Left renal cortex interstitium (tissue), 4 donors: ENCODE results near the gene ADCY5. TPM values are rescaled to one million over a fixed set of nuclear protein-coding genes. Genes with fewer than 3 reads are reported as not detected.
"Not testable (repeated sequence)": the region's sequence is repeated elsewhere in the genome, so short reads cannot be mapped to it uniquely, and the experiment has no call there.

Experiments used
- DNase-seq, 4 donors: peaks; one replicate each; pipeline ENCODE4 v3.0.0-alpha.2; 2013; ENCODE audit warnings: low read depth in 4 of 4, low spot score in 2 of 4, missing footprints in 1 of 4
- polyA plus RNA-seq, 4 donors: library from polyadenylated mRNA; unstranded; fragments of 120-200 nt; gene quantifications; one replicate each; pipeline ENCODE4 v1.2.1, GENCODE V29; 2013; ENCODE audit not compliant: insufficient read length in 4 of 4

Gene ADCY5
- polyA plus RNA-seq = 10 to 100 TPM; 10.4 to 14.7 (median 13.0) TPM

DNA sequence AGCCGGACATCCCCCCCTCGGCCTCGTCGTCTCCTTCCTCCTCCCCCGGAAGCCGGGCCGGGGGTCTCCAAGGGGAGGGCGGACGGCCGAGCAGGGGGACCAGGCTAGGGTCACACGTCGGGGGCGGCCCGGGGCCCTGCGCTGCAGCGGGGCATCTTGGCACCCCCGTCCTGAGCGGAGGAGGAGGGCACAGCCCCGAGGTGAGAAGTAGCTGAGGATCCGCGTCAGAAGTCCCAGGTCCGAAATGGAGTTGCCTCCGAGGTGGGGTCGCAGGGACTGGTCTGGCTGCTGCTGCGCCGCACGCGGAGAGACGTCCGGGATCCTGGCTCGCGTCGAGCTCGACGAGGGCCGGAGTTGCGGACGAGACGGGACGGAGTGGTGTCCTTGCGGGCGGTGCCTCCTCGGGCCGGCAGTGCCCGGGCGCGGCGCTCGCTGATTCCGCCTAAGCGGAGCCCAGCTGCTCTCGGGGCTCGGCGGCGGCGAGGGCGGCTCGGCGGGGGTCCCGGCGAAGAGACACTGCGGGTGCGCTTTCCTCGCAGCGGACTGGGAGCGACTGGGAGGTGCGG lies at the start of gene ADCY5:
Gene ADCY5 (minus strand): TSS at position 555 of the 566 bp plus-strand sequence. CDS start 545 bp downstream, at position 10.
- peak in 1 of 4 donors; percentile 11 for DNase-seq

DNA sequence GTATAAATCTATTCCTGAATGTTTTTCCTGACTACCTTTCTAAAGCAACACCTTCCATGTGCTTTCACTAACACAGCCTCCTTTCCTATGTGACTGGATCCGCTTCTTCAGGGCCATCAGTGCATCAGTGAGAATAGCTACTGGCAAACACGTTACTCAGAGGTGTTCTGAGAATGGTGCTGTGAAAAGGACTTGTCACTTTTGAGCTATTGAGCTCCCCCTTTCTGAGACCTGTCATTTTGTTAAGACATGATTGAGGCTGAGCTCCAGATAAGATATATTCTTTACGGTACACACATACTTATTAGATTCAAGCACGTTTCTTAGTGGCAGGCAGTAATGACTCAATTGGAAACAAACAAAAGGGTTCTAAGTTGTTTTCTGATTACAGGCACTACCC lies 45.0 kb upstream of the ADCY5 start:
- DNase-seq = no peak

DNA sequence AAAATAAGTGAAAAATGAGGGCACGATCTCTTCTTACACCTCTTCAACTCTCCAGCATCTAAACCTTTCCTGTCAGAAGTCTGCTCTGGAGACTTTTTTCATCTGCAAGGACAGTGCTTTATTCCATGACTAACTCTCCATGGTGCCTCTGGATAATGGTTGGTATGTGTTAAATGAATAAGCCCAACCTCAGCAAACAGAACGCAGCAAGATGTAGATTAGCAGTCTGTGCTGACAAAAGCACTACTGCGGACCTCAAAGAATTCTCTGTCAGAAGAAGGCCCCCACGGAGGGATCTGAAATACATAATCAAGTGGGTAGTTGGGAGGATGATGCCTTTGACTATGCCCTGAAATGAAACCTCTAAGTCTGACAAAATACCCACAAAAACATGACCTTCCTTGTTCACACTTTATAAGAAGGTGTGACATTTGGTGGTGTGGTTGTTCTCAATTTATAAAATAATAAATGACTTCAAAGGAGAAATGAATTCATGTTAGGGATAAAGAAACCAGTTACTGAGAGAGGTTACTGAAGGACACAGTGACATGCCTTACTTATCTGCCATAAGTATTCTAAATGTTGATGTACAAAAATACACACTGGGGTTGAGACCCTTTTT lies 43.2 kb upstream of the ADCY5 start:
- DNase-seq = no peak

DNA sequence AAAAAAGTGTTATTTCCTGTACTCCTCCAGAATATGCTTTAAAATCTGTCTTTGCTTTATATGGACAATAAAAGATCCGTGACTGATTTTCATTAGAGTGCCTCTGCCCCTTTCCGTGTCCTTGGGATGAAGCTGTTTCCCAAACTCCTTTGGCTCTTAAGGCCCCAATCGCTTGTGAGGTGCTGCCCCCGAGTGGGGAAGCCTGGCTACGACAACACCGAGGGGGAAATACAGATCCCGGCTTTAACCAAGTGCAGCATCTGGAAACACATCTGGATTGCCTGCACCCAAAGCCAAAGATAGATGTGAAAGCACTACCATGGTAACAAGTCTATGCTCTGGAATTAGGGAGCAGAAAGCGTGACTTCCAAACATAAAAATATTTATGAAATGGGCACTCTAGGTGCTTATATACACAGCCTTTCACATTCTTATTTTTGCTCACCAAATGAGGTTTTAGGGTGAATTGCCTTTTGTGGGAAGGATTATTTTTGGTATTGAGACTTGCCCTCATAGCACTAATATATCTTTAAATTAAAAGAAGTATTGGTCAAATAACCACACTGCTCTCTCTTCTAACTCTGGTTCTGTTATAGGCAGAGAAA lies 40.6 kb upstream of the ADCY5 start:
- DNase-seq = peak in 2 of 4 donors; percentile 34 to 48

DNA sequence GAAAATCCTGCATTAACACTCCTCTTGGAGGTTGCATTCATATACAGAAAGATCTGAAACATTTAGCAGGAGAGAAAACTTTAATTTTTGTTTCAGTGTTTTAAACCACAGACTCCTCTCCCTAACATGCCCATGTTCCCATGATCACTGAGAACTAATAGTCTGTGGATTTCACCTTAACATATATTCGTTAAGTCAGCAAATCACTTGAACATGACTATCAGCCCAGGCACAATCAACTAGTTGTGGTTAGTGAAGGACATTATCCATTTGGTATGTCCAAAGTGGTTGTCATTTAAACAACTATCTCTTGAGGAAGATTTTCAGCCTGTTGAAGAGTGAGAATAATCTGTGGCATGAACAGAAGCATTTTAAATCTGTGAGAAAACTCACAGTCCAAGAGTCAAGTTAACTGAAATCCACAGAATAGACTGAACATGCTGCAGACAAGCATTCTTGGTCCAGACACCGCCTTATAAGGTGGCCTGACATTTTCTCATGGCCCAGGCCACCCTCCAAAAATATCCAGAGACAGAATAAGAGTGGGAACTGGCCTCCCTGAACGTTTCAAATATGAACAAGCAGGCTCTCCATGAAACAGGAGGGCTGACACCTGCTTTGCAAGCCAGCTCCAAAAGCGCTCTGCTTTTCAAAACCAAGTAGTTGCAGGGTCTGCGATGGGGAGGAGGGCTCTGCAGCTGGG lies 39.9 kb upstream of the ADCY5 start:
- no peak for DNase-seq

DNA sequence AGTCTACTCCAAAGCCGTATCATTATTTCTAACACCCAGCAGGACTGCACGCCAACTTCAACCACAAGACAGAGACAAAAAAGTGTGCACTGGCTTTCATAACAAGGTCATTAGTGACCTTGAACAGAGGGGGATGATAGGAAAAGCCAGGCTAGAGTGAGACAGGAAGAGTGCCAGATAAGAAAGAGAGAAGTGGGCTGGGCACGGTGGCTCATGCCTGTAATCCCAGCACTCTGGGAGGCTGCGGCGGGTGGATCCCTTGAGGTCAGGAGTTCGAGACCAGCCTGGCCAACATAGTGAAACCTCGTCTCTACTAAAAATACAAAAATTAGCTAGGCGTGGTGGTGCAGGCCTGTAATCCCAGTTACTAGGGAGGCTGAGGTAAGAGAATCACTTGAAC lies 38.2 kb upstream of the ADCY5 start:
- DNase-seq = not testable (repeated sequence)

DNA sequence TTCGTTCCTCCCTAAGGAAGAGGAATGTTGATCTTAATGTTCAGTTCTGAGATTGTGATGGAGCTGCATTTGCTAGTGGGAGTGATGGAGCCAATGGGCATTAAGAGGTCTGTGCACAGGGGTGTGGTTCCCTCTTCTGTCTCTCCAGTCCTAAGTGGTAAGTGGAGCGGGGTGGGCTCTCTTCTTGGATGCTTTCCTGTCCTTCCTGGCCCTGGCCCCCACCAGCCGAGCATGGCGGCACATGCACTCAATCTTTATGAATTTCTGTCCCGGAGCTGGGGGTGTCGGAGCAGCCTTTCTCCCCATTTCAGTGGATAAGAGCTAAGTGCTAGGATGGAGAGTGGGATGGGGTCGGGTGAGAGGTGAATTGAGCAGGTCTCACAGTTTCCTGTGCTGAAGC lies 37.6 kb upstream of the ADCY5 start:
- DNase-seq = no peak

DNA sequence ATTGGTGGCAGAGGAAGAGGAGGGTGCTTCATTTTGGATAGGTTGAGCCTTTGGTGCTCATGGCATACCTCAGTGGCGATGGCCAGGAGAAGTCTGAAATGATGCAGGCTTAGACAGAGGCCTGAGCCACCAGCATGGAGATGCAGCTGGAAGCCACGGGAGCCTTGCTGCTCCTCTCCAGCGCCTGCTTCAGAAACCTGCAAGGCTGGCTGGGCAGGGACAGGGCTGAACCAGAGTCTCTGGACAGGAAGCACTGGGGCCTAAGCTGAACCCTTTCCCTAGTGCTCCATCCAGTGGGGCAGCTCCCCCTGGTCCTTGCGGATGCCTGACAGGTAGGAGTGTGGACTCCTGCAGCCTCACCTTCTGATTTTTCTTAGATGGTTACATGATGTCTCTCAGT lies 36.7 kb upstream of the ADCY5 start:
- no peak for DNase-seq

DNA sequence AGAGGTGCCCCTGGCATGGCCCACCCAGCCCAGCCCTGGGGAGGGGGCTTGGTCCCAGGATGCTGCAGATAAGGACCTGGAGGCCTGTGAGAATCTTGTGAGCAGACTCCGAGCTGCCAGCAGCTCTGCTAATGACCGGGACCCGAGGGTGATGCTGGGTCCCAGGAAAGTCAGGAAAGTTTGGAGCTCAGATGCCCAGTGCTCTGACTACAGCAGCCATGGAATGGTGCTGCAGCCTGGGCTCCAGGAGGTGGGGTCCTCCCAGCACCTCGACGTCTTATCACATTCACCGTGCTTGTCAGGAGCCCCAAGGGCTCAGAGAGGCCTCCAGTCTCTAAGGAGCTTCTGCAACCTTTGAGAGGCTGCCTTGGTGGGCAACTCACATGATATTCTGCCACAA lies 34.3 kb upstream of the ADCY5 start:
- no peak for DNase-seq

DNA sequence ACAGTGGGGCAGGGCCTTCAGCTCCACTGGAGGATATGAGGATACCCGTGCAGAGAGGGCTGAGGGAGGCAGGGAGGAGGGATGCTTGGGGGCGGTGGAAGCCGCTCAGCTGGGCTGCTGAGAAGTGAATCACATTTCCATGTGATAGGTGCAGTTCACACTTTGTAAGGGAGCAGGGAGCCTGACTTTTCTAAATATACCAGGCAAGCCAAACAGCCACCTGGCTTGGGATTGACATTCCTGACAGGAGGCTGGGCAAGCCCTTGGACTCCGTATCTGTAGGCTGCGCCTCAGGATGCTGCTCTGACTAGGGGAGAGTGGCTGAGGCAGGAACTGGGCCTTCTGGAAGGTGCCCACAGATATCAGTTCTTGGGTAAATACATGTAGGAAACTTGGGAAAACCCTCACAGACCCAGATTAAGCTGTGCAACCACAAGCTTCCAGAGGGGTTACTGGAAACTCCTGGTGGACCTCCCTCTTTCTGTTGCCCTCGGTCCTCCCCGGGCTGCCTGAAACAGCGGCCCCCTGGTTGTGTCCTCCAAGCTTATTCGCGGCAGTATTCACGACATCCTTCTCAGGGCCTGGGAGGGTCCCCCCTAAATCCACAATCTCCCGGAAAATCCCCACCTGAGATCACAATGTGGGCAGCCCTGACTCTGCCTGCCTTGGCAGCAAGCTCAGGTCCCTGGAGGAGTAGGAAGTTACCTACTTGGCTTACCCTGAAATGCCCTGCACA lies 33.0 kb upstream of the ADCY5 start:
- no peak for DNase-seq

DNA sequence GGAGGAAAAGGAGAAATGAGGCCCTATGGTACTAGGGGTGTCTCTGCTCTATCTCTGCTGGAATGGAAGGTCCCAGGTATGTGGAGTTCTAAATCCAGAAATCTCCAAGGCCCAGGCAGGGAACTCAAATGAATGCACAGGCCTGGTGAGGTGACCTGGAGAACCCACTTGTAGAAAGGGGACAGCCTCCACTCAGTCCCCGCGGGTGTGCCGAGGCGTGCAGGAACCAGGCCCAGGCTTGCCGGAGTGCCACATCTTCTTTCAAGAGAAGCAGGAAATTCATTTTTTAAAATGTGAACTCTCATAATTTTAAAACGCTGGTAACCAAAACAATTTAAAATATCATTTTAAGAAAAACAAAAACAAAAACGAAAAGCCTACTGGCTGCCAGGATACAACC lies 32.2 kb upstream of the ADCY5 start:
- DNase-seq = no peak

DNA sequence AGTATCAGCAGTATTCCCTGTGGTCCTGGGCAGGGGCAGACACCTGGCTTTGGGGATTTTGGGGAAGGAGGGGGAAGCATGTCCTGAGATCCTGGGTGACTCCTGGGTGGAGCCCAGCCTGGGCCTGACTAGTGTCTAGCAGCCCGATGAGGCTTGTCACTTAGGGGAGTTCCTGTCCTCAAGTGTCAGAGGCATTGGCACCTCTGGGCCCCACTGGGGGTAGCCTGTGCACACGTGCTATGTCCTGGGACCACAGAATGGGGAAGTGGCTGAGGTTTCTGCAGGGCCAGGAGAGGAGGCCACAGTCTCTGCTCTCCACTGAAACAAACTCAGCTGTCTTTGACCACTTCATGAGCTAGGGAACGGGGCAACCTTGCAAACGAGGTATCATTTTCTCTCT lies 31.5 kb upstream of the ADCY5 start:
- DNase-seq = no peak

DNA sequence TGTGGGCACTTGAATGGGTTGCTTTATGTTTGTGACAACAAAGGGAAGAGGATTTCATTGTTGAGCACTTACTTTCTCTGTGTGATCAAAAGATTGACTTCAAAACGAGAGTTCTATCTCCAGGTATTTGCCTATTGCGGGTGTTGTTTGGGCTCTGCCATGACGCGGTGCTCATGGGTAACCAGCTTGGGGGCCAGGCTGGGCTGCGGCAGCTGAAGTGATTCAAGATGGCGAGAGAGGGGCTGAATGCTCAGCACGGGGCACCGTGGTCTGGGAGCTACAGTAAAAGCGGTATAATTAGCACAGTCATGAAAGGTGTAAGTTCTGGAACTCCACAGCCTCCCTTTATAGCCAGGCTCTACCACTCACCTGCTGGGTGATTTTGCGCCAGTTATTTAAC lies 31.0 kb upstream of the ADCY5 start:
- no peak for DNase-seq

DNA sequence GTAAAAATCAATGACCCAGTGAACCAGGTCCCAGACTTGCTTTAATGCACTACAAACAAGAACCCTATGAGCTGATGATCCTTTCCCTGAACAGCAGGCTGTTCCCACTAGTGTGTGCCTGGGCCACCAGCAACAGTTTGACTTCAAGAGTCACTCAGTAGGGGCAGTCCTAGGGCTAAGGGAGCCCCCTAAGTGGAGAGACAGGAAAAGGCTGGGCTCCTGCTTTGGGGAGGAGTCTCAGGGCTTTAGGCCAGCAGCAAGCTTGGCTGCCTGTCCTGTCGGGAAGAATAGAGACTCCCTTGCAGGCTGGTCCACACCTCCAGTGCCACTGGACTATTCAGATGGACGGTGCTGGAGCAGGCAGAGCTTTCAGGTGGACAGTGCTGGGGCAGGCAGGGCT lies 29.4 kb upstream of the ADCY5 start:
- no peak for DNase-seq

DNA sequence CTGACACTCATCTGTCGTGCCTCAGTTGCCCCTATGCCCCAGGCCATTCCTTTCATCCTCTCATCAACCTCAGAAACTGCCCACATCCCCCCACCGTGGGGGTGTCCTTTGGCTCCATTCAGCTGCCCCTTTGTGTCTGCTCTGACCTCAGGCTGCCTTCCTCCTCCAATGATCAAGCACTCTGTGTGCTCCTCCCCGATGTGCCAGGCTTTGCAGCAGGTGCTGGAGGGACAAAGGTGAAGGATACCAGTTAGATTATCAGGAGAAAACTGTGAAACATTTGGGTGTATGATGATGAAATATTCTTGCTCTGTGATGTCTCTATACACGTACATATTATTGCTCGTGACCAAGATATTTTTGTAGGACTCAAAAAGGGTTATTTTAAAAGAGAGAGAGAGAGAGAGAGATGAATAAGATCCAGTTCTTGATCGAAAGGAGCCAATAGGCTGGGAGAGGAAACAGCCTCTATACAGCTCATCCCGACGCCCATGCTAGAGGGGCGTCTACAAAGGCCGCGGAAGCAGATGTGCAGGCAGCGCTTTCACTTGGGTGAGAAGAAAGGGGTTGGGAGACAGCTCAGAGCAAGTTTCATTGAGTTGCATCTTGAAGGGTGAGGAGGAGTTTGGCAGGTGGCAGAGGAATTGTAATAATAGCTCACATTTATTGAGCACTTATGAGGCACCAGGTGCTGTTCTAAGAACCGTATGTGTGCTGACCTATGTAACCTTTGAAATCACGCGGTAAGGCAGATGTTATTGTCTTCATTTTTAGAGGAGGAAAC lies 28.3 kb upstream of the ADCY5 start:
- DNase-seq = no peak

DNA sequence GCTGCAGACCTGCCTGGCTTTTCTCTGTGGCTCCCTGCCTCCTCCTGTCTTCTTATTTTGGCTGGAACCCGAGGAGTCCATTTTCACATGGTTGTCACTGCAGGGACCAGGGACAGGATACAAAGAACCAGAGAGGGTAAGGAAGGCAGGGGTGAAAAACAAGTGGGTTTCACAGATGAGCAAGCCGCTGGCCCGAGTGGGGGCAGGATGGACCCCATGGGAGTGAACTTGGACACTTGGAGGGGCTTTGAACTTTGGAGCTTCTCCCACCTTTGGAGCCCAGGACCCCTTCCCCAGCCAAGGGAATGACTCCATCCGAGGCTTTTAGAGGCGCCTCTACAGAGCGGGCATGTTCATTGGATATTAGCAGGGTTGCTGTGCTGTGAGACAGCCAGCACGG lies 26.9 kb upstream of the ADCY5 start:
- DNase-seq = no peak

DNA sequence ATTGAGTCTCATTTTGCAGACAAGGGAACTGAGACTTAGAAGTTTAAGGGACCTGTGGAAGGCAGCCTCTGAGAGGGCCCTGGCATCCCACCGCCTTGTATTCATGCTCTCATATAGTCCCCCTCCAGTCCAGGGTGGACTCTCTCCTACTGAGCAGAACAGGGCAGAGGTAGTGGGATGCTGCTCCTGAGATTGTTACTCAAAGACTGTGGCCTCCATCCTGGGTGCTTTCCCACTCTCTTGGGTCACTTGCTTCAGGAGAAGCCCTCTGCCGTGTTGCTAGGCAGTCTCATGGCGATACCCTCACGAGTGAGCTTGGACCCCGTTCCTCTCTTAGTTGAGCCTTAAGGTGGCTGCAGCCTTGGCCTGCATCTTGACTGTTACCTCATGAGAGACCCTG lies 22.2 kb upstream of the ADCY5 start:
- no peak for DNase-seq

DNA sequence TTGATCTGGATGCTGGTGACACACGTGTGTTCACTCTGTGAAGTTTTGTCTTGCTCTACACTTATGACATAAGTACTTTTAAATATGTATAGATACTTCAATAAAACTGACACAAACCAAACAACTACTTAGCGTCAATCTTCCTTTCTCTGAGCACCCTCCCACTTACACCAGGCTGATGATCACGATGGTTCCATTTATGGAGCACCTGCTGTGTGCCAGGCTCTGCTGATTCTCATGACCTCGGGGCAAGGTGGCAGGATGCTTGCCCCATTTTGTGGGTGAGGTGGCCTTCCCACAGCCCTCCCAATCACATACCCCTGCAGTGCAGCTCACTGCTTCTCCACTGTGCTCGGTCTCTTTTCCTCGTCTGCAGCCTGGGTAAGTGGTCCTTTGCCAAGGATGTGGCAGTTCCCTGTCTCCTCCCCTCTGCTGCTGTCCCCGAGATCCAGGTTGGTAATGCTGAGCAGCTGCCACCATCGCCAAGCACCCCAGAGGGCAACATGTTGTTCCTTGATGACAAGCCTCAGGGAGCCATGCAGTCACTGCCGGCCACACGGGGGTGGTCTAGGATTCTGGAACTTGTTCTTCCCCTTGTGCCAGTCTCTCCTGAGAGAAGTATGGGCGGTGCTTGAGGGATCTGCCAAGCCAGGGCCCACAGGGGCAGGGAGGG lies 20.6 kb upstream of the ADCY5 start:
- DNase-seq = no peak

DNA sequence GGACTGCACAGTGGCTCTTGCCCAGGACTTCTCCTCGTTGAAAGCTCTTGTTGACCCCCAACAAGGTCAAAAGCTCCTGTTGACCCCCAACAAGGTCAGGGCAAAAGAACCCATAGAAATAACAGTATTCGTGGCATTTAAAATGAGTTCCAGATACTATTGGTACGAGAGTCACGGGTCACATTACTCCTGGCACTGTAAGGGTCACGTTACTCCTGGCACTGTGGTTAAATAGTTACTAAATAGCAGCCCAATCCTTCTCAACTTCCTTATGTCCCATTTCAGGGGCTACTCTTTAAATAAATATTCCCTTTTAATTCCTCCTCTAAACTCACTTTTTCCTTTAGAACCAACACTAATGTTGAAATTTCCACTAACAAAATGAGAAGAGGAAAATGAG lies 18.2 kb upstream of the ADCY5 start:
- DNase-seq = no peak

DNA sequence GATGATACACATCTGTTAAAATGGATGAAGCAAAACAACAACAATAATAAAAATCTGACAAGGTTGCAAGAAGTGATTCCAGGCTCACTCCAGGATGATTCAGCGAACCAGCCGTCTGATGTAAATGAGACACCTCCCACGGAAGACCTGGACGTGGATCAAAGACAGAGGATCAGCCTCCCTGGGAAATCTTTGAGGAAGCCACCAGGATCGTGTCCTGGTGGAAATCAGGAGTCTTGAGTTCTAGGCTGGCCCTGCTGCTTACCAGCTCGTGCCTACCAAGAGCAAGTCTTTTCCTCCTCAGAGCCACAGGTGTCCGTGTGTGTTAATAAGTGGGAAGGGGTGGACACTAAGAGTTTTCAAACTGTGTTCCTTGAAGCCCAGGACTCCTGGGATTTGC lies 15.3 kb upstream of the ADCY5 start:
- no peak for DNase-seq
